ENCODE measurements around the gene NHS.

DNA sequence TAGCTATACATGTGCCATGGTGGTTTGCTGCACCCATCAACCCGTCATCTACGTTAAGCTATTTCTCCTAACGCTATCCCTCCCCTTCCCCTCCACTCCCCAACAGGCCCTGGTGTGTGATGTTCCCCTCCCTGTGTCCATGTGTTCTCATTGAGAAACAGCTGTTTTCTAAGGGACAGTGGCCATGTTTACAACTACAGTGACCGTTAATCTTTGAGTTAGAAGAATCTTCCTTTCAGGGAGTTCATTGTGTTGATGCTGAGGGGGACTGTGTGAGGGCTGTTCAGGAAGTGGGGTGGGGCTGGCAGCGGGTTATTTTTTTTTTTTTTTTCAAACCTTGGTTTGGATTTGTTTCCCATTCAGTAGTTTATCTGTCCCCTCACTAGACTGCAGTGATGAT, 179.9 kb downstream of the NHS start:
- TF ChIP-seq SIN3A (IDR thresholded peaks at IDR 0.05; ENCODE audit: borderline replicate concordance, insufficient read depth, low read length) (no peak), TAF1 (IDR thresholded peaks at IDR 0.05; ENCODE audit: borderline replicate concordance, insufficient read depth, low read length) (no peak), FOXP2 (optimal IDR thresholded peaks at IDR 0.05; ENCODE audit: borderline replicate concordance, extremely low read depth, extremely low read length, insufficient read depth) (no peak)

All from PFSK-1 (cell line).